Skeletal muscle tissue (tissue), 4 donors: ENCODE results near the gene G0S2. TPM values are rescaled to one million over a fixed set of nuclear protein-coding genes. Genes with fewer than 3 reads are reported as not detected.

ENCODE experiments used
- H3K27ac ChIP-seq: one replicate; pipeline ENCODE4 v1.7.0; 2013; ENCODE audit warnings: mild to moderate bottlenecking, low read depth, low read length, inconsistent platforms
- H3K27me3 ChIP-seq, 3 donors: one replicate each; pipeline ENCODE4 v1.7.0; 2013; ENCODE audit warnings: low read length in 3 of 3; ENCODE audit not compliant: control insufficient read depth in 3 of 3, insufficient read depth in 3 of 3
- H3K36me3 ChIP-seq, 3 donors: one replicate each; pipeline ENCODE4 v1.7.0; 2013; ENCODE audit warnings: low read length in 3 of 3; ENCODE audit not compliant: control insufficient read depth in 3 of 3, insufficient read depth in 3 of 3
- H3K4me1 ChIP-seq, 3 donors: one replicate each; pipeline ENCODE4 v1.7.0; 2013; ENCODE audit warnings: low read length in 3 of 3, mild to moderate bottlenecking in 3 of 3; ENCODE audit not compliant: control insufficient read depth in 3 of 3, insufficient read depth in 3 of 3
- H3K4me3 ChIP-seq, 3 donors: one replicate each; pipeline ENCODE4 v1.7.0; 2013; ENCODE audit warnings: low read length in 3 of 3
- H3K9ac ChIP-seq, 3 donors: one replicate each; pipeline ENCODE4 v1.7.0; 2013; ENCODE audit warnings: low read length in 3 of 3, mild to moderate bottlenecking in 3 of 3, moderate library complexity in 2 of 3, low read depth in 1 of 3
- H3K9me3 ChIP-seq, 3 donors: one replicate each; pipeline ENCODE4 v1.7.0; 2013; ENCODE audit warnings: low read length in 3 of 3; ENCODE audit not compliant: control insufficient read depth in 3 of 3
- total RNA-seq: library from RNA; depleted of rRNA; stranded (reverse); fragments of >200 nt; gene quantifications from one replicate; pipeline ENCODE4 v1.2.3, GENCODE V29; 2014
- donor health status: Osteomylitis.

Gene G0S2
- total RNA-seq, 1 donor from 2014 or later = 78.8 TPM

- H3K4me3 ChIP-seq = no peak overlapping the region
- no peaks in the 10 kb centered on the region for H3K9me3 ChIP-seq
- no peak overlapping the region for H3K9ac ChIP-seq
- no peaks in the 10 kb centered on the region for H3K36me3 ChIP-seq
- no peaks in the 10 kb centered on the region for H3K4me1 ChIP-seq
- no peak overlapping the region for H3K27ac ChIP-seq
- H3K27me3 ChIP-seq = no peaks in the 10 kb centered on the region
Observed at GRCh38 chr1:209710847-209711246, 35.6 kb downstream of the G0S2 start.

GRCh38 chr1:209714338-209714737, 39.1 kb downstream of the G0S2 start:
- Histone ChIP-seq H3K4me3 (no peak overlapping the region), H3K36me3 (no peaks in the 10 kb centered on the region), H3K27ac (no peak overlapping the region), H3K9me3 (no peaks in the 10 kb centered on the region), H3K4me1 (no peaks in the 10 kb centered on the region), H3K27me3 (no peaks in the 10 kb centered on the region), H3K9ac (no peak overlapping the region)

- H3K4me3 ChIP-seq = no peak overlapping the region
- no peaks in the 10 kb centered on the region for H3K9me3 ChIP-seq
- H3K27me3 ChIP-seq = no peaks in the 10 kb centered on the region
- H3K4me1 ChIP-seq = no peaks in the 10 kb centered on the region
- H3K9ac ChIP-seq = no peak overlapping the region
- no peak overlapping the region for H3K27ac ChIP-seq
- no peaks in the 10 kb centered on the region for H3K36me3 ChIP-seq
Observed at GRCh38 chr1:209715314-209715713, 40.1 kb downstream of the G0S2 start.

GRCh38 chr1:209717818-209718217, 42.6 kb downstream of the G0S2 start:
- no peak overlapping the region for H3K27ac ChIP-seq
- no peak overlapping the region for H3K4me3 ChIP-seq
- no peak overlapping the region for H3K9ac ChIP-seq
- H3K4me1 ChIP-seq = no peaks in the 10 kb centered on the region
- no peaks in the 10 kb centered on the region for H3K9me3 ChIP-seq
- H3K27me3 ChIP-seq = no peaks in the 10 kb centered on the region
- no peaks in the 10 kb centered on the region for H3K36me3 ChIP-seq

GRCh38 chr1:209720326-209720725, 45.1 kb downstream of the G0S2 start:
- Histone ChIP-seq H3K27ac (no peak overlapping the region), H3K36me3 (no peaks in the 10 kb centered on the region), H3K4me1 (peaks cover 0 to 4% (median 0%) of the 10 kb centered on the region in 3 donors), H3K9ac (no peak overlapping the region), H3K4me3 (no peak overlapping the region), H3K9me3 (no peaks in the 10 kb centered on the region), H3K27me3 (no peaks in the 10 kb centered on the region)

GRCh38 chr1:209720826-209721225, 45.6 kb downstream of the G0S2 start:
- no peak overlapping the region for H3K27ac ChIP-seq
- H3K27me3 ChIP-seq = no peaks in the 10 kb centered on the region

GRCh38 chr1:209721323-209721722, 46.1 kb downstream of the G0S2 start:
- no peaks in the 10 kb centered on the region for H3K27me3 ChIP-seq
- no peak overlapping the region for H3K27ac ChIP-seq
- H3K4me3 ChIP-seq = no peak overlapping the region
- no peak overlapping the region for H3K9ac ChIP-seq
- no peaks in the 10 kb centered on the region for H3K9me3 ChIP-seq
- H3K4me1 ChIP-seq = peaks cover 0 to 4% (median 0%) of the 10 kb centered on the region in 3 donors
- H3K36me3 ChIP-seq = no peaks in the 10 kb centered on the region

More at GRCh38 chr1:209720826-209721225, 45.6 kb downstream of the G0S2 start:
- H3K9ac ChIP-seq = no peak overlapping the region
- no peaks in the 10 kb centered on the region for H3K36me3 ChIP-seq
- H3K4me3 ChIP-seq = no peak overlapping the region
- no peaks in the 10 kb centered on the region for H3K9me3 ChIP-seq
- H3K4me1 ChIP-seq = peaks cover 0 to 4% (median 0%) of the 10 kb centered on the region in 3 donors

- no peaks in the 10 kb centered on the region for H3K36me3 ChIP-seq
- H3K4me3 ChIP-seq = no peak overlapping the region
Observed at GRCh38 chr1:209723265-209723664, 48.1 kb downstream of the G0S2 start.

GRCh38 chr1:209723756-209724693, 48.8 kb downstream of the G0S2 start:
- Histone ChIP-seq H3K27me3 (no peaks in the 10 kb centered on the region), H3K4me1 (peaks cover 0 to 4% (median 3%) of the 10 kb centered on the region in 3 donors), H3K36me3 (no peaks in the 10 kb centered on the region)

More at GRCh38 chr1:209723265-209723664, 48.1 kb downstream of the G0S2 start:
- no peaks in the 10 kb centered on the region for H3K27me3 ChIP-seq
- H3K9ac ChIP-seq = no peak overlapping the region
- no peaks in the 10 kb centered on the region for H3K9me3 ChIP-seq
- H3K27ac ChIP-seq = no peak overlapping the region
- peaks cover 0 to 4% (median under 1%) of the 10 kb centered on the region in 3 donors for H3K4me1 ChIP-seq

More at GRCh38 chr1:209723756-209724693, 48.8 kb downstream of the G0S2 start:
- H3K9me3 ChIP-seq = no peaks in the 10 kb centered on the region
- no peak overlapping the region for H3K27ac ChIP-seq
- no peak overlapping the region for H3K9ac ChIP-seq
- H3K4me3 ChIP-seq = no peak overlapping the region
